Stimulated activated naive CD8-positive, alpha-beta T cell treated with anti-CD3 and anti-CD28 coated beads, Interleukin-15, Interleukin-2, amounts not matched to agents 100 ng/mL and 50 ng/mL, for 24 hours (primary cell): ENCODE results near the gene DYNC1H1.
A peak's percentile ranks its signal among the peaks of the same experiment; 100 is the strongest.

ENCODE experiments used
- H3K27ac Mint-ChIP-seq: one replicate; pipeline ENCODE4 v1.8.0; 2021; ENCODE audit warnings: mild to moderate bottlenecking, mixed read lengths
- H3K27me3 Mint-ChIP-seq: one replicate; pipeline ENCODE4 v1.8.0; 2021; ENCODE audit warnings: mixed read lengths
- H3K36me3 Mint-ChIP-seq: one replicate; pipeline ENCODE4 v1.8.0; 2021; ENCODE audit warnings: low read depth, mixed read lengths
- H3K4me1 Mint-ChIP-seq: one replicate; pipeline ENCODE4 v1.8.0; 2021; ENCODE audit warnings: low read depth, mixed read lengths
- H3K4me3 Mint-ChIP-seq: one replicate; pipeline ENCODE4 v1.8.0; 2021; ENCODE audit warnings: mild to moderate bottlenecking, mixed read lengths
- H3K9me3 Mint-ChIP-seq: one replicate; pipeline ENCODE4 v1.8.0; 2021; ENCODE audit warnings: mixed read lengths

The DYNC1H1 gene

DNA sequence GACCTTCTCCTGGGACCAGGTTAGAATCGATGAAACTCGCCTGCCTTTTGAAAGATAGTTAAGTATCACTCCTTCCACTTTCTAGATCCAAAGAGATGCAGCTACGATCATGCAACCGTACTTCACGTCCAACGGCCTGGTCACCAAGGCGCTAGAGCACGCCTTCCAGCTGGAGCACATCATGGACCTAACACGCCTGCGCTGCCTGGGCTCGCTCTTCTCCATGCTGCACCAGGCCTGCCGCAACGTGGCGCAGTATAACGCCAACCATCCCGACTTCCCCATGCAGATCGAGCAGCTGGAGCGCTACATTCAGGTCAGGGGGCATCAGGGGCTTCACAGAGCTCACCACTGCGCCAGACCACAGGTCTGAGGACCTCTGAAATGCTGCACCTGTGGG is 51.4 kb downstream of the DYNC1H1 start:
- Mint-ChIP-seq H3K4me3 (no peak overlapping the region), H3K27me3 (no peaks in the 10 kb centered on the region), H3K36me3 (peaks cover 95% of the 10 kb centered on the region), H3K9me3 (no peaks in the 10 kb centered on the region), H3K4me1 (peaks cover 23% of the 10 kb centered on the region), H3K27ac (peak overlapping the region; percentile 2)

DNA sequence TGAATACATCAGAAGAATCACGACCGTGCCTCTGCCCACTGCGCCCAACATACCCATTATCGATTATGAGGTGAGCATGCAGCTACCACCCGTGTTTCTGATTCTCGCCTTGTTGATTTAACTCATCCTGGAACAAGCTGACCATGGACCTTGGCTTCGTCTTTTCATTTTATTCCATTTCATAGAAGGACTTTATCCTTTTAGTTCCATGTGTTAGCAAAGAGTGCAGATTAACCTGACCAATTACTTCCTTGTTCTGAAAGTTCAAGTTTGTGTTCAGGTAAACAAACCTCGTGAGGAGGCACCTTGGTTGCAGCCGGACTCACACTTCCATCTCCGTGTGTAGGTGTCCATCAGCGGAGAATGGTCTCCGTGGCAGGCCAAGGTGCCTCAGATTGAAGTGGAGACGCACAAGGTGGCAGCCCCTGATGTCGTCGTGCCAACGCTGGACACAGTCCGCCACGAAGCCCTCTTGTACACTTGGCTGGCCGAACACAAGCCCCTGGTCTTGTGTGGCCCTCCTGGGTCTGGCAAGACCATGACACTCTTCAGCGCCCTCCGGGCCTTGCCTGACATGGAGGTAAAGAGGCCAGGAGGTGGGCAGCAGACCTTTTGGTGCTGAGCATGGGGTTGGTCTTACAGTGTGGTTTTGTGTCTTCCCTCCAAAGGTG is 52.2 kb downstream of the DYNC1H1 start:
- H3K4me1 Mint-ChIP-seq: peaks cover 30% of the 10 kb centered on the region
- no peak overlapping the region for H3K27ac Mint-ChIP-seq
- H3K36me3 Mint-ChIP-seq: peaks cover 95% of the 10 kb centered on the region
- H3K9me3 Mint-ChIP-seq: no peaks in the 10 kb centered on the region
- no peaks in the 10 kb centered on the region for H3K27me3 Mint-ChIP-seq
- H3K4me3 Mint-ChIP-seq: no peak overlapping the region

DNA sequence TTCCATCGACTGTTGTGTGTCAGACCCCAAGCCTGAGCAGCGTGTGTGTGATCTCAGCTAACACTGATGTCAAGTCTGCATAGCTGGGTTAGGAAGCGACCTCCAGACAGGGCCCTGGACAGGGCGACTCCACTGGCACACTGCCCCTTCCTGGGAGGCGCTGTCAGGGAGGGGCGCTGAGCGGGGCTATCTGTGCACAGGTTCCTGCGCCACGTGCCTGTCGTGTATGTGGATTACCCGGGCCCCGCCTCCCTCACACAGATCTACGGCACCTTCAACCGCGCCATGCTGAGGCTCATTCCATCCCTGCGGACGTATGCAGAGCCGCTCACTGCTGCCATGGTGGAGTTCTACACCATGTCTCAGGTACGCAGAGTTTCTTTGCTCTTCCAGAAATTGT is 53.9 kb downstream of the DYNC1H1 start:
- peak overlapping the region; percentile 6 for H3K27ac Mint-ChIP-seq
- H3K4me1 Mint-ChIP-seq: peaks cover 30% of the 10 kb centered on the region

DNA sequence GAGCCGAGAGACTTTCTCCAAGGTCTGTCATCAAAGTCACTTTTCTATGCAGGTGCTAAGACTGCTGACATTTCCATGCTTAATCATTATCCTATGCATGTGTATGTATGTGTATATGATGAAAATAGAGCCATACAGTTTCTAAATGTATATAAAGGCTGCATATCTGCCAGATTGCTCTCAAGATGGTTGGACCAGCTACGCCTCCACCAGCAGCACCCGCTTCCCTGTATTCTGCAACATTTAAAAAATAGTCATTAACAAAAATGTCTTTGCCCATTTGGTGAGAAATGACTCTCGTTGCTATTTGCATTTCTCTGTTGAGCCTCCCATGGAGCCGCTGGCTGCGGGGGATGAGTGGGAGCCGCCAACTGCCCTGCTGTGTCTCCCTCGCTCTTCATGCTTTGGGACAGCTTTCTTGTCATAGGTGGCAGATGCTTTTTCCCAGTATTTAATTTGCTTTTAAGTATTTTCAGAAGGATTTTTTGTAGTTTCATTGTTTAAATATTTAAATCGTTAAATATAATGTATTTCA is 54.7 kb downstream of the DYNC1H1 start:
- Mint-ChIP-seq H3K36me3 (peaks cover 86% of the 10 kb centered on the region), H3K9me3 (no peaks in the 10 kb centered on the region), H3K27me3 (no peaks in the 10 kb centered on the region), H3K4me3 (no peak overlapping the region), H3K27ac (no peak overlapping the region), H3K4me1 (peaks cover 30% of the 10 kb centered on the region)

More for the DNA sequence above, 53.9 kb downstream of the DYNC1H1 start:
- no peaks in the 10 kb centered on the region for H3K27me3 Mint-ChIP-seq
- no peak overlapping the region for H3K4me3 Mint-ChIP-seq
- H3K9me3 Mint-ChIP-seq: no peaks in the 10 kb centered on the region
- H3K36me3 Mint-ChIP-seq: peaks cover 87% of the 10 kb centered on the region

DNA sequence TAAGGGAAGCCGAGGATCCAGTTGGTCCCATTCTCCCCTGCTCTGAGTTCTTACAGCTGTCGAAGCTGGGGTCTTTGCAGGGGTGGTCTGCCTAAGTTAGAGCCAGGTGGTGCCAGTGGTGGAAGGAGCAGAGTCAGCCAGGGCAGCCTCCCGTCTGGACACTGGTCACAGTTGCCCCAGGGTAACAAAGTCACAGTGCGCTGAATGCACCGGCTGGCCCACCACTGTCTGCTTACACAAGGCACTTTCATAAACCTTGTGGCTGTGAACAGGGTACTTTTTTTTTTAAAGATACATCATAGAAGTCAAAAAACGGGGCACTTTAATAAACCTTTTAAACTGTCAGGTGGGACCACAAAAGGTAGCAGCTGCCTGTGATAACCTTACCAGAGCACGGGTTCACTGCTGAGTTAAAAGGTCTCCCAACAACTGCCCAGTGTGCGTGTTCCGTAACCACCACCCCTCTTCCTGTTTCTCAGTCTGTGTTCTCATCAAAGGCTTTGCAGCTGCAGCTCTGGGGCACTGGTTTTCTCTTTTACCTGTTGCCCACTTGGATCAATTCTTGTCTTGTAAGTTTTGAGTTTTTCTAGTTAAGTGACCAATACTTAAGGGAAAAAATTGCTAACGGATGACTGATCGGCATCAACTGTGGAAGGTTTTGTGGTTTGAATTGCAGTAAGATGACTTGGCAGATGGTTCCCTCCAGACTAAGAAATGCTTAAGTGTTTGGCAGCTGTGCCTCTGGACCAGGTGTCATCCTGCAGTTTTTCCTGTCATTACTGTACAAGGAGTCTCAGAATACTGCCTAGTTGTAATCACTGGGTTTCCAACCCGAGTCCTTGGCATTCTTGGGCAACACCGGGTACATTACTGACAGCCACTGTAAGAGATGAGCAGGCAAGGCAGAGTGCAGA is 55.9 kb downstream of the DYNC1H1 start:
- Mint-ChIP-seq H3K36me3 (peaks cover 77% of the 10 kb centered on the region), H3K27me3 (no peaks in the 10 kb centered on the region), H3K4me1 (peaks cover 30% of the 10 kb centered on the region), H3K4me3 (peak overlapping the region; percentile 34), H3K27ac (peak overlapping the region; percentile 86), H3K9me3 (no peaks in the 10 kb centered on the region)

DNA sequence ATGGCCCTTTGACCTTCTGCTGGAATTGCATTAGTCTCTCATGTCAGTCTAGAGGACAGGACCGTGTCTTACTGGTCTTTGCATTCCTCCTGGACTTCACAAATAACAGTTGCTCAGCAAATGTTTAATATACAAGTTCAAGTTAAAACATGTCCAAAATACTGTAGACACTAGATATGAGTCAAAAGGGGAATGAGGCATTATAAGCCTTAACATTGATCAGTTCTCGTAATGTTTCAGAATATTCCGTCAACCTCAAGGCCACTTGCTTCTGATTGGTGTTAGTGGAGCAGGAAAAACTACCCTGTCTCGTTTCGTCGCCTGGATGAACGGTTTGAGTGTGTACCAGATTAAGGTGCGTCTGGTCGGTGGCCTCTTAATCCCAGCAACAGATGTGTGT is 62.6 kb downstream of the DYNC1H1 start:
- H3K36me3 Mint-ChIP-seq: peaks cover 61% of the 10 kb centered on the region
- H3K4me3 Mint-ChIP-seq: no peak overlapping the region
- no peaks in the 10 kb centered on the region for H3K9me3 Mint-ChIP-seq
- no peaks in the 10 kb centered on the region for H3K27me3 Mint-ChIP-seq
- no peaks in the 10 kb centered on the region for H3K4me1 Mint-ChIP-seq
- no peak overlapping the region for H3K27ac Mint-ChIP-seq

DNA sequence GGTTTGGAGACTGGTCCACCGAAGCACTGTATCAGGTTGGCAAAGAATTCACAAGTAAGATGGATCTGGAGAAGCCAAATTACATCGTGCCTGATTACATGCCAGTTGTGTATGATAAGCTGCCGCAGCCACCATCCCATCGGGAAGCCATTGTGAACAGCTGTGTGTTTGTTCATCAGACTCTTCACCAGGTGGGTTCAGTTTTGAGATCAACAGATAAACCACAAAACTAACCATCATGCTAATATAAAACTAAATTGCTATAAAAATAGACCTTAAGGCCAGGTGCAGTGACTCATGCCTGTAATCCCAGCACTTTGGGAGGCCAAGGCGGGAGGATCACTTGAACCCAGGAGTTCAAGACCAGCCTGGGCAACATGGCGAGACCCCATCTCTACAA is 63.6 kb downstream of the DYNC1H1 start:
- Mint-ChIP-seq H3K9me3 (no peaks in the 10 kb centered on the region), H3K36me3 (peaks cover 61% of the 10 kb centered on the region), H3K27me3 (no peaks in the 10 kb centered on the region)

DNA sequence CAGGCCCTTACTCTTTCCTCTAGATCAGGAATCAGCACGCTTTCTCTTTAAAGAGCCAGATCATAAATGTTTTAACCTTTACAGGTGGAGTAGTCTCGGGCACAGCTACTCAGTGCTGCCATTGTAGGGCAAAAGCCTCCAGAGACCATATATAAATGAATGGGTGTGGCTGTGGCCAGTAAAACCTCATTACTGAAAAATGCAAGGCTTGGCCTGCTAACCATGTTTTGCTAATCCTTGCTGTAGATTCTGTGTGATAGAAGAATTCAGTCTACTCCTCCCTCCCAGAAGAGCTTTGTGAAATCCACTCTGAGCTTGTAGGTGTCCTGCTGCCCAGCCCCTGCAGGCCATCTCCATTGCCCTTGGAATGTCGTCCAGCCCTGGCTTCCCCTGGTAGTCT is 64.4 kb downstream of the DYNC1H1 start:
- Mint-ChIP-seq H3K27me3 (no peaks in the 10 kb centered on the region), H3K27ac (peak overlapping the region; percentile 24), H3K9me3 (no peaks in the 10 kb centered on the region), H3K4me3 (no peak overlapping the region), H3K4me1 (no peaks in the 10 kb centered on the region), H3K36me3 (peaks cover 64% of the 10 kb centered on the region)

More for the DNA sequence above, 63.6 kb downstream of the DYNC1H1 start:
- no peak overlapping the region for H3K27ac Mint-ChIP-seq
- H3K4me3 Mint-ChIP-seq: no peak overlapping the region
- no peaks in the 10 kb centered on the region for H3K4me1 Mint-ChIP-seq

DNA sequence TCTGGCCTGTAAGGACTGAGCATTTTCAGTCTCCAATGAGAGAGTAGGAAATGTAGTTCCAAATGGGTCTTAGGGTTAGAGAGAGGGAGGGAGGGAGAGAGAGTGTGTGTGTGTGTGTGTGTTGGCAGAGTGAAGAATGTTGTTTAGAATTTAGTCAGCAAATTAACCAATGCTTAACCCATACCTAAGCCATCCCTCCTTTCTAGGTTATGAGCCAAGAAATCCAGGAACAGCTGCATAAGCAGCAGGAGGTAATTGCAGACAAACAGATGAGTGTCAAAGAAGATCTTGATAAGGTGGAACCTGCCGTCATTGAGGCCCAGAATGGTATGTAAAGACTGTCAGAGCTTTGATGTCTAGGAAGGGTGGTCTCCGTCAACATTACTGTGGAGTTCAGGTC is 65.6 kb downstream of the DYNC1H1 start:
- no peaks in the 10 kb centered on the region for H3K27me3 Mint-ChIP-seq
- H3K27ac Mint-ChIP-seq: no peak overlapping the region
- no peaks in the 10 kb centered on the region for H3K4me1 Mint-ChIP-seq
- no peaks in the 10 kb centered on the region for H3K9me3 Mint-ChIP-seq
- H3K4me3 Mint-ChIP-seq: no peak overlapping the region
- H3K36me3 Mint-ChIP-seq: peaks cover 65% of the 10 kb centered on the region

DNA sequence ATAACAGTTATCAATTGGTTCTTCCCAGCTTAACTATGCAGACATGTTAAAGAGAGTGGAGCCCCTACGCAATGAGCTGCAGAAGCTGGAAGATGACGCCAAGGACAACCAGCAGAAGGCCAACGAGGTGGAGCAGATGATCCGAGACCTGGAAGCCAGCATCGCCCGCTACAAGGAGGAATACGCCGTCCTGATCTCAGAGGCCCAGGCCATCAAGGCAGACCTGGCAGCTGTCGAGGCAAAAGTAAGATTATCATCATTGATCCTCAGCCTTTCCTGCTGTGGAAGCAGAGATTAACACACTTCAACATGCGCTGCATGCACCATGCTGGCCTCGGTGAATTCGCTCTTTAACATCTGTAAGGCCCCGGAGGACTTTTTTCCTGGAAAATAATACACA is 68.9 kb downstream of the DYNC1H1 start:
- H3K4me1 Mint-ChIP-seq: no peaks in the 10 kb centered on the region
- no peaks in the 10 kb centered on the region for H3K9me3 Mint-ChIP-seq
- H3K27me3 Mint-ChIP-seq: no peaks in the 10 kb centered on the region
- H3K4me3 Mint-ChIP-seq: no peak overlapping the region
- H3K27ac Mint-ChIP-seq: peak overlapping the region; percentile 45
- H3K36me3 Mint-ChIP-seq: peaks cover 71% of the 10 kb centered on the region

DNA sequence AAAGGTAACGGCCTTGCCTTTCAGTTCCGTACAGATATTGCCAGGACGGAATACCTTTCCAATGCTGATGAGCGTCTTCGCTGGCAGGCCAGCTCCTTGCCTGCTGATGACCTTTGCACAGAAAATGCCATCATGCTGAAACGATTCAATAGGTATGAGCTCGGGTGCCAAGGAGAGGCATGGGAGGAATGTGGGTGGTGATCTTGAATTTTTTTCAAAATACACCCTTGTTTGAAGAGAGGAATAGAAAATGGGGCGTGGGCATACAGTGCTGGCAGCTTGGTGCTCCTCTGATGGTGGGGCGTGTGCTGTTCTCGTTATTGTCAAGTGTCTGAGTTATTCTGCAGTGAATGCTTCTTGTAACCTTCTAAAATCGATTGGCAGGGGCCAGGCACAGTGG is 69.9 kb downstream of the DYNC1H1 start:
- no peaks in the 10 kb centered on the region for H3K4me1 Mint-ChIP-seq
- H3K4me3 Mint-ChIP-seq: no peak overlapping the region
- H3K36me3 Mint-ChIP-seq: peaks cover 71% of the 10 kb centered on the region
- no peak overlapping the region for H3K27ac Mint-ChIP-seq
- H3K27me3 Mint-ChIP-seq: no peaks in the 10 kb centered on the region
- no peaks in the 10 kb centered on the region for H3K9me3 Mint-ChIP-seq

DNA sequence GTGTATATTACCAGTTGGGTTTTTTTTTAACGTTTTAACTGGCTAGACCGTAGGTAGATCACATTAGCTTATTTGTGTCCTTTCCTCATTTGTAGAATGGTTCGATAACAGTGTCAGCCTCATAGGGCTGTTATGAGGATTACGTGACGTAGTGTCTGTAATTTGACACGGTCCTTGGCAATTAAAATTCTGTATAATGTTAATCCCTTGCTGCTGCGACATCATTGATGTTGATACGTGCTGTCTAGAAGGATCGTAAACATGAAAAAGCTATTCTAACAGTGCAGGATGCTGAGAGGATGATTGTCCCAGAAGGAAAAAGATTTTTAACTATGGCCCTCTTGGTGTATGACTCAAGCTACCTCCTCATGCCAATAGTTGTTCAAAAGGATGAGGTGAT is 71.5 kb downstream of the DYNC1H1 start:
- no peak overlapping the region for H3K27ac Mint-ChIP-seq
- no peak overlapping the region for H3K4me3 Mint-ChIP-seq
- H3K9me3 Mint-ChIP-seq: no peaks in the 10 kb centered on the region
- peaks cover 71% of the 10 kb centered on the region for H3K36me3 Mint-ChIP-seq
- H3K27me3 Mint-ChIP-seq: no peaks in the 10 kb centered on the region
- H3K4me1 Mint-ChIP-seq: no peaks in the 10 kb centered on the region

DNA sequence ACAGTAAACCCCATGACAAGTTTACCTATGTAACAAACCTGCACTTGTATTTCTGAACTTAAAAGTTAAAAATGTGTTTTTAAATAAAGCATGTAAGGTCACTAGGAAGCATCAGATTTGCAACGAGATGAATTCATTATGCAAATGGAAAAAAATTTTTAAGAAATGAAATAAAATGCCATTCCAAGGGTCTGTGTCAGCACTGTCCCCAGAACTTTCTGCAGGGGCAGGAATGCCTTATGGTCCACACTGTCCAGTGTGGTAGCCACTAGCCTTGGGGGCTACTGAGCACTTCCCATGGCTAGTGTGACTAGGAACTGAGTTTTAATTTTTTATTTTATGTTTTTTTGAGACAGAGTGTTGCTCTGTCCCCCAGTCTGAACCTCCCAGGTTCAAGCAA is 73.3 kb downstream of the DYNC1H1 start:
- no peaks in the 10 kb centered on the region for H3K4me1 Mint-ChIP-seq
- peak overlapping the region; percentile 36 for H3K27ac Mint-ChIP-seq
- peaks cover 84% of the 10 kb centered on the region for H3K36me3 Mint-ChIP-seq
- H3K9me3 Mint-ChIP-seq: no peaks in the 10 kb centered on the region
- H3K27me3 Mint-ChIP-seq: no peaks in the 10 kb centered on the region
- no peak overlapping the region for H3K4me3 Mint-ChIP-seq

DNA sequence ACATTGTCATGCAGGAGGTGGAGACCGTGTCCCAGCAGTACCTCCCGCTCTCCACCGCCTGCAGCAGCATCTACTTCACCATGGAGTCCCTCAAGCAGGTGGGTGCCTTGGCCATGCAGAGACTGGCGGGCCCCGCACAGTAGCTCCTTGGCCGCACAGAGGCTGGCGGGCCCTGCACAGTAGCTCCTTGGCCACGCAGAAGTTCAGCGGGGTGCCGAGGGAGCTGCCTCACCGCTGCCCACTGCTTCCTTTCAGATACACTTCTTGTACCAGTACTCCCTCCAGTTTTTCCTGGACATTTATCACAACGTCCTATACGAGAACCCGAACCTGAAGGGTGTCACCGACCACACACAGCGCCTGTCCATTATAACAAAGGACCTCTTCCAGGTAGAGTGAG is 74.8 kb downstream of the DYNC1H1 start:
- peaks cover 81% of the 10 kb centered on the region for H3K36me3 Mint-ChIP-seq
- no peak overlapping the region for H3K4me3 Mint-ChIP-seq
- no peaks in the 10 kb centered on the region for H3K9me3 Mint-ChIP-seq
- H3K4me1 Mint-ChIP-seq: no peaks in the 10 kb centered on the region
- H3K27ac Mint-ChIP-seq: no peak overlapping the region
- H3K27me3 Mint-ChIP-seq: no peaks in the 10 kb centered on the region

DNA sequence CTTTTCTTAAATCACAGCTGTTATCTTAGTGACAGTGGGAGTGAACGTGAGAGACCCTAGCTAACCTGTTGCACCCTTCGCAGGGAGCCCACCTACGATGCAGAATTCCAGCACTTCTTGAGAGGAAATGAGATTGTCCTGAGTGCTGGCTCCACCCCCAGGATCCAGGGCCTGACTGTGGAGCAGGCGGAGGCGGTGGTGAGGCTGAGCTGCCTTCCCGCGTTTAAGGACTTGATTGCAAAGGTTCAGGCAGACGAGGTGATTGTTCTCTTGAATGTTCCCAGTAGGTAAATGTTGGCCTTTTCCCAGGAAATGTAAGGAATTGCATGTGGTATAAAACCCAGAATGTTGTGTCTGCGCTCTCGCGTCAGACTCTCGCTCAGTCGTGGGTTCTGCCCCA is 75.8 kb downstream of the DYNC1H1 start:
- Mint-ChIP-seq H3K27ac (no peak overlapping the region), H3K9me3 (no peaks in the 10 kb centered on the region), H3K27me3 (no peaks in the 10 kb centered on the region), H3K4me1 (no peaks in the 10 kb centered on the region), H3K4me3 (no peak overlapping the region), H3K36me3 (peaks cover 78% of the 10 kb centered on the region)
